Peyer's patch (tissue), 4 donors: ENCODE measurements around the gene NTN3.

Source experiments
- POLR2A ChIP-seq, 2 donors: fragments of 450-650 bp; IDR thresholded peaks; one replicate each; pipeline ENCODE4 v1.5.1; 2017; ENCODE audit warnings: antibody characterized with exemption in 2 of 2, mild to moderate bottlenecking in 2 of 2, moderate library complexity in 2 of 2
- TF ChIP-seq, protein P1 (sequence below), 6 experiments: fragments of 450-650 bp in 4 of 6; fragments of 200-600 bp in 2 of 6; sonication (generic) in 1 of 6; IDR thresholded peaks; one replicate each; pipeline ENCODE4 v1.5.1; 2017 to 2019; ENCODE audit warnings: antibody characterized with exemption in 6 of 6, mild to moderate bottlenecking in 3 of 6, moderate library complexity in 1 of 6

DNA sequence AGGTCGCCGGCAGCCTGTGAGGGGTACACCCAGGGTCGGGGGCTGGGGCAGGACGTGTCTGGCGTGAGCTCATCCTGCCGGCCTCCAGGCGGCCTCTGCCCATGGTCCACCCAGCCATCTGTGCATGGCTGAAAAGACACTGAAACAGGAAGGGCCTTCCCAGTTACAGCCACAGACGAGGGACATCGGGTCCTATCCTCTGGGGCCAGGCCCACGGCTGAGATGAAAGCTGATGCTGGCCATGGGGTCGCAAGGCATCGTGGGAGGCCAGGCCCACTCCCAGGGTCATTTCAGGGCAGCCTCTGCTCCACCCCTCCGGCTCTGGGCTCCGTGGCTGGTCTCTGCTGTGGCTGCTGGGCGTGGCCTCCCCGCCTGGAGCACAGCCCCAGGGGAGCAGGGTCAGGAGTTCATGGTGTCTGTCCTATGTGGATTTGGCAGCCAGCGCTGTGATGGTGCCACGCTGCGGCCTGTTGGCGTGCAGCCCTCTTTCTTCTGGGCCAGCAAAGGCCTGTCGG is 26.1 kb downstream of the NTN3 start:
- TF ChIP-seq, protein P1, sequence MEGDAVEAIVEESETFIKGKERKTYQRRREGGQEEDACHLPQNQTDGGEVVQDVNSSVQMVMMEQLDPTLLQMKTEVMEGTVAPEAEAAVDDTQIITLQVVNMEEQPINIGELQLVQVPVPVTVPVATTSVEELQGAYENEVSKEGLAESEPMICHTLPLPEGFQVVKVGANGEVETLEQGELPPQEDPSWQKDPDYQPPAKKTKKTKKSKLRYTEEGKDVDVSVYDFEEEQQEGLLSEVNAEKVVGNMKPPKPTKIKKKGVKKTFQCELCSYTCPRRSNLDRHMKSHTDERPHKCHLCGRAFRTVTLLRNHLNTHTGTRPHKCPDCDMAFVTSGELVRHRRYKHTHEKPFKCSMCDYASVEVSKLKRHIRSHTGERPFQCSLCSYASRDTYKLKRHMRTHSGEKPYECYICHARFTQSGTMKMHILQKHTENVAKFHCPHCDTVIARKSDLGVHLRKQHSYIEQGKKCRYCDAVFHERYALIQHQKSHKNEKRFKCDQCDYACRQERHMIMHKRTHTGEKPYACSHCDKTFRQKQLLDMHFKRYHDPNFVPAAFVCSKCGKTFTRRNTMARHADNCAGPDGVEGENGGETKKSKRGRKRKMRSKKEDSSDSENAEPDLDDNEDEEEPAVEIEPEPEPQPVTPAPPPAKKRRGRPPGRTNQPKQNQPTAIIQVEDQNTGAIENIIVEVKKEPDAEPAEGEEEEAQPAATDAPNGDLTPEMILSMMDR (IDR thresholded peaks at IDR 0.05), result no peak
- TF ChIP-seq POLR2A (IDR thresholded peaks at IDR 0.05), result no peak
